T-helper 17 cell (primary cell): Measurements from ENCODE around the gene KIF5C. TPM values are rescaled to one million over a fixed set of nuclear protein-coding genes. Genes with fewer than 3 reads are reported as not detected.
A peak's percentile ranks its signal among the peaks of the same experiment; 100 is the strongest.
"Not testable (repeated sequence)": the region's sequence is repeated elsewhere in the genome, so short reads cannot be mapped to it uniquely, and the experiment has no call there.

Experiments
- ATAC-seq: fragments of 150-1000 bp; cut with Tn5 transposase; 2 replicates; pipeline ENCODE4 v1.10.0; 2021; ENCODE audit warnings: mild to moderate bottlenecking, moderate library complexity
- DNase-seq, 3 donors: peaks; one replicate each; pipeline versions ENCODE4 v3.0.0 to v3.0.0-alpha.2; 2020 to 2021
- H3K9me3 ChIP-seq: one replicate; pipeline ENCODE4 v1.7.0; 2013; ENCODE audit warnings: low read length, mild to moderate bottlenecking; ENCODE audit not compliant: control insufficient read depth, poor library complexity, severe bottlenecking
- H3K27ac Mint-ChIP-seq: one replicate; pipeline ENCODE4 v1.8.0; 2022; ENCODE audit warnings: mild to moderate bottlenecking, moderate library complexity, mixed read lengths
- H3K27me3 Mint-ChIP-seq: one replicate; pipeline ENCODE4 v1.8.0; 2022; ENCODE audit warnings: mixed read lengths
- H3K36me3 Mint-ChIP-seq: one replicate; pipeline ENCODE4 v1.8.0; 2022; ENCODE audit warnings: low read depth, mixed read lengths
- H3K4me1 Mint-ChIP-seq: one replicate; pipeline ENCODE4 v1.8.0; 2022; ENCODE audit warnings: mild to moderate bottlenecking, mixed read lengths
- H3K4me3 Mint-ChIP-seq: one replicate; pipeline ENCODE4 v1.8.0; 2022; ENCODE audit warnings: mild to moderate bottlenecking, moderate library complexity, mixed read lengths
- total RNA-seq, 4 donors: library from RNA in 2 of 4; stranded (reverse) in 2 of 4; gene quantifications; one replicate each; pipeline ENCODE4 v1.2.3 and lab custom pipeline; 2022 to 2026

The KIF5C gene
- total RNA-seq, 2 donors from 2014 or later, result 32.0 to 41.6 TPM

- Mint-ChIP-seq H3K27ac (peak overlapping the region; percentile 32), H3K27me3 (no peaks in the 10 kb centered on the region), H3K4me3 (no peak overlapping the region), H3K4me1 (peaks cover 9% of the 10 kb centered on the region), H3K36me3 (peaks cover 15% of the 10 kb centered on the region)
- no peak for ATAC-seq
- no peaks in the 10 kb centered on the region for H3K9me3 ChIP-seq
- DNase-seq, result no peak
These were observed 104.9 kb downstream of the KIF5C start for GRCh38 chr2:148979919-148980277.

GRCh38 chr2:148980496-148980895 is 105.5 kb downstream of the KIF5C start:
- not testable (repeated sequence) for H3K9me3 ChIP-seq, H3K27me3 Mint-ChIP-seq, ATAC-seq, H3K4me1 Mint-ChIP-seq, DNase-seq, H3K4me3 Mint-ChIP-seq
- Mint-ChIP-seq H3K27ac (peak overlapping the region; percentile 32), H3K36me3 (peaks cover 15% of the 10 kb centered on the region)

GRCh38 chr2:148981324-148981723 is 106.3 kb downstream of the KIF5C start:
- no peak overlapping the region for H3K4me3 Mint-ChIP-seq

GRCh38 chr2:148981781-148982180 is 106.8 kb downstream of the KIF5C start:
- no peaks in the 10 kb centered on the region for H3K9me3 ChIP-seq
- Mint-ChIP-seq H3K36me3 (peaks cover 15% of the 10 kb centered on the region), H3K4me1 (peaks cover 9% of the 10 kb centered on the region)

More at GRCh38 chr2:148981324-148981723, 106.3 kb downstream of the KIF5C start:
- ATAC-seq (no peak), DNase-seq (no peak)
- Mint-ChIP-seq H3K4me1 (peaks cover 9% of the 10 kb centered on the region), H3K27me3 (no peaks in the 10 kb centered on the region), H3K36me3 (peaks cover 15% of the 10 kb centered on the region), H3K27ac (no peak overlapping the region)
- no peaks in the 10 kb centered on the region for H3K9me3 ChIP-seq

GRCh38 chr2:148982282-148982681 is 107.3 kb downstream of the KIF5C start:
- Mint-ChIP-seq H3K27ac (peak overlapping the region; percentile 29), H3K36me3 (peaks cover 15% of the 10 kb centered on the region), H3K4me1 (peaks cover 9% of the 10 kb centered on the region), H3K27me3 (no peaks in the 10 kb centered on the region), H3K4me3 (no peak overlapping the region)
- no peaks in the 10 kb centered on the region for H3K9me3 ChIP-seq
- DNase-seq (no peak), ATAC-seq (no peak)

More at GRCh38 chr2:148981781-148982180, 106.8 kb downstream of the KIF5C start:
- Mint-ChIP-seq H3K4me3 (no peak overlapping the region), H3K27me3 (no peaks in the 10 kb centered on the region), H3K27ac (no peak overlapping the region)
- no peak for DNase-seq
- ATAC-seq, result no peak

GRCh38 chr2:148983896-148984295 is 108.9 kb downstream of the KIF5C start:
- no peak for ATAC-seq
- H3K27ac Mint-ChIP-seq, result no peak overlapping the region
- peaks cover 17% of the 10 kb centered on the region for H3K36me3 Mint-ChIP-seq
- H3K27me3 Mint-ChIP-seq, result no peaks in the 10 kb centered on the region
- H3K4me1 Mint-ChIP-seq, result peaks cover 12% of the 10 kb centered on the region
- no peaks in the 10 kb centered on the region for H3K9me3 ChIP-seq
- no peak for DNase-seq
- no peak overlapping the region for H3K4me3 Mint-ChIP-seq

GRCh38 chr2:148984449-148984848 is 109.4 kb downstream of the KIF5C start:
- H3K9me3 ChIP-seq, result no peaks in the 10 kb centered on the region
- Mint-ChIP-seq H3K36me3 (peaks cover 17% of the 10 kb centered on the region), H3K4me3 (no peak overlapping the region), H3K27me3 (no peaks in the 10 kb centered on the region), H3K4me1 (peaks cover 12% of the 10 kb centered on the region), H3K27ac (no peak overlapping the region)
- DNase-seq (no peak), ATAC-seq (no peak)

GRCh38 chr2:148987286-148987685 is 112.3 kb downstream of the KIF5C start:
- DNase-seq (no peak), ATAC-seq (no peak)
- H3K9me3 ChIP-seq, result no peaks in the 10 kb centered on the region
- Mint-ChIP-seq H3K27me3 (no peaks in the 10 kb centered on the region), H3K4me3 (no peak overlapping the region), H3K36me3 (peaks cover 8% of the 10 kb centered on the region), H3K27ac (peak overlapping the region; percentile 78), H3K4me1 (peaks cover 9% of the 10 kb centered on the region)

GRCh38 chr2:148988337-148988736 is 113.3 kb downstream of the KIF5C start:
- Mint-ChIP-seq H3K27me3 (no peaks in the 10 kb centered on the region), H3K4me1 (peaks cover 9% of the 10 kb centered on the region), H3K27ac (no peak overlapping the region), H3K36me3 (peaks cover 8% of the 10 kb centered on the region), H3K4me3 (no peak overlapping the region)
- no peaks in the 10 kb centered on the region for H3K9me3 ChIP-seq
- no peak for ATAC-seq
- no peak for DNase-seq

- ATAC-seq, result peak; percentile 75
These were observed 115.0 kb downstream of the KIF5C start for GRCh38 chr2:148989882-148990493.

GRCh38 chr2:148990968-148991367 is 115.9 kb downstream of the KIF5C start:
- ATAC-seq (no peak), DNase-seq (no peak)
- H3K4me1 Mint-ChIP-seq, result peaks cover 7% of the 10 kb centered on the region
- H3K9me3 ChIP-seq, result no peaks in the 10 kb centered on the region
- H3K4me3 Mint-ChIP-seq, result no peak overlapping the region
- peaks cover 11% of the 10 kb centered on the region for H3K36me3 Mint-ChIP-seq
- H3K27ac Mint-ChIP-seq, result no peak overlapping the region
- no peaks in the 10 kb centered on the region for H3K27me3 Mint-ChIP-seq

More at GRCh38 chr2:148989882-148990493, 115.0 kb downstream of the KIF5C start:
- peak in 1 of 3 donors; percentile 26 for DNase-seq
- Mint-ChIP-seq H3K27ac (no peak overlapping the region), H3K36me3 (peaks cover 7% of the 10 kb centered on the region), H3K27me3 (no peaks in the 10 kb centered on the region), H3K4me3 (no peak overlapping the region), H3K4me1 (peaks cover 9% of the 10 kb centered on the region)
- H3K9me3 ChIP-seq, result no peaks in the 10 kb centered on the region

- no peak for DNase-seq
- peaks cover 6% of the 10 kb centered on the region for H3K4me1 Mint-ChIP-seq
- no peak overlapping the region for H3K4me3 Mint-ChIP-seq
- no peak for ATAC-seq
- H3K27me3 Mint-ChIP-seq, result no peaks in the 10 kb centered on the region
- no peak overlapping the region for H3K27ac Mint-ChIP-seq
- peaks cover 11% of the 10 kb centered on the region for H3K36me3 Mint-ChIP-seq
- H3K9me3 ChIP-seq, result no peaks in the 10 kb centered on the region
These were observed 117.4 kb downstream of the KIF5C start for GRCh38 chr2:148992448-148992847.

- no peak overlapping the region for H3K4me3 Mint-ChIP-seq
- DNase-seq (no peak), ATAC-seq (no peak)
- H3K9me3 ChIP-seq, result no peaks in the 10 kb centered on the region
- peaks cover 11% of the 10 kb centered on the region for H3K36me3 Mint-ChIP-seq
- H3K27me3 Mint-ChIP-seq, result no peaks in the 10 kb centered on the region
- peaks cover 12% of the 10 kb centered on the region for H3K4me1 Mint-ChIP-seq
- H3K27ac Mint-ChIP-seq, result no peak overlapping the region
These were observed 118.3 kb downstream of the KIF5C start for GRCh38 chr2:148993351-148993750.

- Mint-ChIP-seq H3K4me3 (no peak overlapping the region), H3K27ac (no peak overlapping the region), H3K36me3 (peaks cover 9% of the 10 kb centered on the region), H3K4me1 (peaks cover 9% of the 10 kb centered on the region), H3K27me3 (no peaks in the 10 kb centered on the region)
- H3K9me3 ChIP-seq, result no peaks in the 10 kb centered on the region
- DNase-seq (no peak), ATAC-seq (no peak)
These were observed 119.3 kb downstream of the KIF5C start for GRCh38 chr2:148994341-148994740.
